ENCODE measurements around the gene DOCK8. TPM values are rescaled to one million over a fixed set of nuclear protein-coding genes. Genes with fewer than 3 reads are reported as not detected.

The DOCK8 gene
- total and polyA plus RNA-seq, 10 of the 15 experiments (the other 5 are each of a cell fraction or from before 2014, with no cell fraction given): 35.4 to 100 (median 44.7) TPM

DNA sequence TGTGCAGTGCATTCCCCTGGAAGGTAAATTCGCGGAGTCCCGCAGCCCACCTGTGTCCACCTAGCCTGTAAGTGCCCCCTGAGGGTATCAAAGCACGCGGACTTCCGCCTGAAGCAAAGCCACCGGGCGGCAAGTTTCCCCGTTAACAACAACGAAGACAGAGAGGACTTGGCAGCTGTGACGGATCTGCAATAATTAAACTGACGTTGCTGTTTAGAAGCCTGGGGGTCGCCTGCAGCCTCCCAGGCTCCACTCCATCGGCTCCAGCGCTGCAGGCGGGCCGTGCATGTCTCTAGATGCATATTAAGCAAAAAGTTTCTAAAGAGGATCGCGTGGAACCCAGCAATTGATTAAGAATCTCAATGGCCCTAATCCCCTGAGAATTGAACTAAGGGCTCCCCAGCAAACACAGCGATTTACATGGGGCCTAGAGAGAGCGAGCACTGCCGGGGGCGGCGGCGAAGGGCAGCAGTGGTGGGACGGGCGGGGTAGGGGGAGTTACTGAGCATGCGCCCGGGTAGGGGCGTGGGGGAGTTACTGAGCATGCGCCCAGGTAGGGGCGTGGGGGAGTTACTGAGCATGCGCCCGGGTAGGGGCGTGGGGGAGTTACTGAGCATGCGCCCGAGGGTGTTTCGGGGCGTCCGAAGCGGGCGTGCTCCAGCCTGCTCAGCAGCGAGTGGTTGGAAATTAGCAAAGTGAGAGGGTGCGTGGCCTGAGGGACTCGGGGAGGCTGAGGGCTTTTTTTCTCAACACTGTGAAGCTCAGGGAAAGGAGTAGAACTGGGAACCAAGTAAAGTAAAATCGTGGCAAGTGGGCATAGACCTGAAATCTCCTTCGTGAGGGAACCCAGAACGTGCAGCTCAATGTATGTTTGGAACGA, 255.2 kb downstream of the DOCK8 start (continued):
- TF ChIP-seq JUNB (IDR thresholded peaks at IDR 0.05) (no peak), POLR2AphosphoS2 (IDR thresholded peaks at IDR 0.05; ENCODE audit: low read depth, low read length) (peak; percentile 50; the same call in 1 of the 2 replicates), STAT1 (conservative IDR thresholded peaks at IDR 0.05) (no peak), NBN (IDR thresholded peaks at IDR 0.05) (peak; percentile 46; the same call in 1 of the 2 replicates), RUNX3 (IDR thresholded peaks at IDR 0.05; ENCODE audit: low read length) (no peak; the same call in 1 of the 2 replicates), ZNF622 (IDR thresholded peaks at IDR 0.05) (no peak), ZNF274 (IDR thresholded peaks at IDR 0.05; ENCODE audit: insufficient read depth, insufficient read length) (no peak), POU2F2 (IDR thresholded peaks at IDR 0.05; ENCODE audit: borderline replicate concordance, low read depth, low read length) (peak; percentile 41; the same call in 1 of the 3 replicates), LARP7 (IDR thresholded peaks at IDR 0.05) (0 out of 2 replicates have a peak, but pooled peaks have one; percentile 37), TBL1XR1 (IDR thresholded peaks at IDR 0.05; ENCODE audit: low read depth, low read length) (no peak), ZNF207 (IDR thresholded peaks at IDR 0.05; ENCODE audit: borderline replicate concordance) (no peak), SREBF2 (IDR thresholded peaks at IDR 0.05; ENCODE audit: low read length) (no peak), HCFC1 (IDR thresholded peaks at IDR 0.05; ENCODE audit: low read length) (no peak)
- TF ChIP-seq, protein P1, sequence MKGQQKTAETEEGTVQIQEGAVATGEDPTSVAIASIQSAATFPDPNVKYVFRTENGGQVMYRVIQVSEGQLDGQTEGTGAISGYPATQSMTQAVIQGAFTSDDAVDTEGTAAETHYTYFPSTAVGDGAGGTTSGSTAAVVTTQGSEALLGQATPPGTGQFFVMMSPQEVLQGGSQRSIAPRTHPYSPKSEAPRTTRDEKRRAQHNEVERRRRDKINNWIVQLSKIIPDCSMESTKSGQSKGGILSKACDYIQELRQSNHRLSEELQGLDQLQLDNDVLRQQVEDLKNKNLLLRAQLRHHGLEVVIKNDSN (IDR thresholded peaks at IDR 0.05; ENCODE audit: borderline replicate concordance, extremely low read length, insufficient read depth, low read depth, low read length): no peak
- TF ChIP-seq, protein P2, sequence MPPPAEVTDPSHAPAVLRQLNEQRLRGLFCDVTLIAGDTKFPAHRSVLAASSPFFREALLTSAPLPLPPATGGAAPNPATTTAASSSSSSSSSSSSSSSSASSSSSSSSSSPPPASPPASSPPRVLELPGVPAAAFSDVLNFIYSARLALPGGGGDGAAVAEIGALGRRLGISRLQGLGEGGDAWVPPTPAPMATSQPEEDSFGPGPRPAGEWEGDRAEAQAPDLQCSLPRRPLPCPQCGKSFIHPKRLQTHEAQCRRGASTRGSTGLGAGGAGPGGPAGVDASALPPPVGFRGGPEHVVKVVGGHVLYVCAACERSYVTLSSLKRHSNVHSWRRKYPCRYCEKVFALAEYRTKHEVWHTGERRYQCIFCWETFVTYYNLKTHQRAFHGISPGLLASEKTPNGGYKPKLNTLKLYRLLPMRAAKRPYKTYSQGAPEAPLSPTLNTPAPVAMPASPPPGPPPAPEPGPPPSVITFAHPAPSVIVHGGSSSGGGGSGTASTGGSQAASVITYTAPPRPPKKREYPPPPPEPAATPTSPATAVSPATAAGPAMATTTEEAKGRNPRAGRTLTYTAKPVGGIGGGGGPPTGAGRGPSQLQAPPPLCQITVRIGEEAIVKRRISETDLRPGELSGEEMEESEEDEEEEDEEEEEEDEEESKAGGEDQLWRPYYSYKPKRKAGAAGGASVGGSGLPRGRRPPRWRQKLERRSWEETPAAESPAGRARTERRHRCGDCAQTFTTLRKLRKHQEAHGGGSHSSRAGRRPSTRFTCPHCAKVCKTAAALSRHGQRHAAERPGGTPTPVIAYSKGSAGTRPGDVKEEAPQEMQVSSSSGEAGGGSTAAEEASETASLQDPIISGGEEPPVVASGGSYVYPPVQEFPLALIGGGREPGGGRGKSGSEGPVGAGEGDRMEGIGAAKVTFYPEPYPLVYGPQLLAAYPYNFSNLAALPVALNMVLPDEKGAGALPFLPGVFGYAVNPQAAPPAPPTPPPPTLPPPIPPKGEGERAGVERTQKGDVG (CRISPR knock-in tag; IDR thresholded peaks at IDR 0.05): no peak
- TF ChIP-seq, protein P3, sequence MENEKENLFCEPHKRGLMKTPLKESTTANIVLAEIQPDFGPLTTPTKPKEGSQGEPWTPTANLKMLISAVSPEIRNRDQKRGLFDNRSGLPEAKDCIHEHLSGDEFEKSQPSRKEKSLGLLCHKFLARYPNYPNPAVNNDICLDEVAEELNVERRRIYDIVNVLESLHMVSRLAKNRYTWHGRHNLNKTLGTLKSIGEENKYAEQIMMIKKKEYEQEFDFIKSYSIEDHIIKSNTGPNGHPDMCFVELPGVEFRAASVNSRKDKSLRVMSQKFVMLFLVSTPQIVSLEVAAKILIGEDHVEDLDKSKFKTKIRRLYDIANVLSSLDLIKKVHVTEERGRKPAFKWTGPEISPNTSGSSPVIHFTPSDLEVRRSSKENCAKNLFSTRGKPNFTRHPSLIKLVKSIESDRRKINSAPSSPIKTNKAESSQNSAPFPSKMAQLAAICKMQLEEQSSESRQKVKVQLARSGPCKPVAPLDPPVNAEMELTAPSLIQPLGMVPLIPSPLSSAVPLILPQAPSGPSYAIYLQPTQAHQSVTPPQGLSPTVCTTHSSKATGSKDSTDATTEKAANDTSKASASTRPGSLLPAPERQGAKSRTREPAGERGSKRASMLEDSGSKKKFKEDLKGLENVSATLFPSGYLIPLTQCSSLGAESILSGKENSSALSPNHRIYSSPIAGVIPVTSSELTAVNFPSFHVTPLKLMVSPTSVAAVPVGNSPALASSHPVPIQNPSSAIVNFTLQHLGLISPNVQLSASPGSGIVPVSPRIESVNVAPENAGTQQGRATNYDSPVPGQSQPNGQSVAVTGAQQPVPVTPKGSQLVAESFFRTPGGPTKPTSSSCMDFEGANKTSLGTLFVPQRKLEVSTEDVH (IDR thresholded peaks at IDR 0.05; ENCODE audit: low read depth, partially characterized antibody): no peak
- TF ChIP-seq, protein P4, sequence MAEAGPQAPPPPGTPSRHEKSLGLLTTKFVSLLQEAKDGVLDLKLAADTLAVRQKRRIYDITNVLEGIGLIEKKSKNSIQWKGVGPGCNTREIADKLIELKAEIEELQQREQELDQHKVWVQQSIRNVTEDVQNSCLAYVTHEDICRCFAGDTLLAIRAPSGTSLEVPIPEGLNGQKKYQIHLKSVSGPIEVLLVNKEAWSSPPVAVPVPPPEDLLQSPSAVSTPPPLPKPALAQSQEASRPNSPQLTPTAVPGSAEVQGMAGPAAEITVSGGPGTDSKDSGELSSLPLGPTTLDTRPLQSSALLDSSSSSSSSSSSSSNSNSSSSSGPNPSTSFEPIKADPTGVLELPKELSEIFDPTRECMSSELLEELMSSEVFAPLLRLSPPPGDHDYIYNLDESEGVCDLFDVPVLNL (IDR thresholded peaks at IDR 0.05; ENCODE audit: low read depth, low read length): no peak
- TF ChIP-seq, protein P5, sequence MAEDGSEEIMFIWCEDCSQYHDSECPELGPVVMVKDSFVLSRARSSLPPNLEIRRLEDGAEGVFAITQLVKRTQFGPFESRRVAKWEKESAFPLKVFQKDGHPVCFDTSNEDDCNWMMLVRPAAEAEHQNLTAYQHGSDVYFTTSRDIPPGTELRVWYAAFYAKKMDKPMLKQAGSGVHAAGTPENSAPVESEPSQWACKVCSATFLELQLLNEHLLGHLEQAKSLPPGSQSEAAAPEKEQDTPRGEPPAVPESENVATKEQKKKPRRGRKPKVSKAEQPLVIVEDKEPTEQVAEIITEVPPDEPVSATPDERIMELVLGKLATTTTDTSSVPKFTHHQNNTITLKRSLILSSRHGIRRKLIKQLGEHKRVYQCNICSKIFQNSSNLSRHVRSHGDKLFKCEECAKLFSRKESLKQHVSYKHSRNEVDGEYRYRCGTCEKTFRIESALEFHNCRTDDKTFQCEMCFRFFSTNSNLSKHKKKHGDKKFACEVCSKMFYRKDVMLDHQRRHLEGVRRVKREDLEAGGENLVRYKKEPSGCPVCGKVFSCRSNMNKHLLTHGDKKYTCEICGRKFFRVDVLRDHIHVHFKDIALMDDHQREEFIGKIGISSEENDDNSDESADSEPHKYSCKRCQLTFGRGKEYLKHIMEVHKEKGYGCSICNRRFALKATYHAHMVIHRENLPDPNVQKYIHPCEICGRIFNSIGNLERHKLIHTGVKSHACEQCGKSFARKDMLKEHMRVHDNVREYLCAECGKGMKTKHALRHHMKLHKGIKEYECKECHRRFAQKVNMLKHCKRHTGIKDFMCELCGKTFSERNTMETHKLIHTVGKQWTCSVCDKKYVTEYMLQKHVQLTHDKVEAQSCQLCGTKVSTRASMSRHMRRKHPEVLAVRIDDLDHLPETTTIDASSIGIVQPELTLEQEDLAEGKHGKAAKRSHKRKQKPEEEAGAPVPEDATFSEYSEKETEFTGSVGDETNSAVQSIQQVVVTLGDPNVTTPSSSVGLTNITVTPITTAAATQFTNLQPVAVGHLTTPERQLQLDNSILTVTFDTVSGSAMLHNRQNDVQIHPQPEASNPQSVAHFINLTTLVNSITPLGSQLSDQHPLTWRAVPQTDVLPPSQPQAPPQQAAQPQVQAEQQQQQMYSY (CRISPR knock-in tag; IDR thresholded peaks at IDR 0.05): no peak

Measured in GM12878 (cell line).